Stimulated activated CD8-positive, alpha-beta memory T cell treated with anti-CD3 and anti-CD28 coated beads, Interleukin-7, amount 100 ng/mL, for 4 hours (primary cell): ENCODE data around the gene BCAS3.

Experiments used
- DNase-seq, 2 donors: peaks; one replicate each; pipeline ENCODE4 v3.0.0-alpha.2; 2020; ENCODE audit warnings: low read depth in 2 of 2

The BCAS3 gene

DNA sequence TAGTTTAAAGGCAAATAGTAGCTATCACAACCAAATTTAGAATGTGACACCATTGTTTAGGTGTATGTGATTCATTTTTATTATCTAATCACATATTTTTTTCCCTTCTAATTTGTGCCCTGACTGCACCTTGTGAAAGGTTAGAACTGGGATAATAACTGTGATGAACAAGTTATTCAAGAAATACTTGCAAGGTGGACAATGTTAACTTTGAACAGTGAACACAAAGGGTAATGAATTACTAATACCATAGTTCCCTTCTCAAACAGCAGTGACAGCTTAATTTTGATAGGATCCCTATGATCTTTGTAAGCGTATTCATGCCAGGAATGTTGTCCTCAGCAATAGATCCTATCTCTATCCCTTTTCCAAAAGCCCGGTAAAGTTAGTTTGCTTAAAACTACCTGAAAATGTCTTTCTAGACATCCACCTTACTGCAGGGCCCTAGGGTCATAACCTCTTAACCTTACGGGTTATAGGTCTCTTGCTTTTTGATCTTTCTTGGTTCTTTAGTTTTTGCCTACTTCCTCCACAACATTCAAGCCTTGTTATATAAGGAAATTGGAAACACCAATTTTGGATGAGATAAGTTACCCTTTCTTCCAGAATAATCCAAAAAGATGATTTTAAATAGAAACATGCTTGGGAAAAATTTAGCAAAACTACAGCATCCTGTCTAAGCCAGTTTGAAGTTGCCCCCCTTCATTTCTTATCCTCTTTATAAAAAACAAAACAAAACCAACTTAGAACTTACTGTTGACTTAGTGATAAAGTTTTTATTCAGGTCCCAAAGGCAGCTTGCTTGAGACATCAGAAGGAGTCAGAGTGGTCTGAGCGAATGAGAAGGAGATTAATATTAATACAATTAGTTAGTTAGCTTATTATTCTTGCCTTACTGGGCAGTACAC, 522.0 kb downstream of the BCAS3 start:
- DNase-seq = no peak

DNA sequence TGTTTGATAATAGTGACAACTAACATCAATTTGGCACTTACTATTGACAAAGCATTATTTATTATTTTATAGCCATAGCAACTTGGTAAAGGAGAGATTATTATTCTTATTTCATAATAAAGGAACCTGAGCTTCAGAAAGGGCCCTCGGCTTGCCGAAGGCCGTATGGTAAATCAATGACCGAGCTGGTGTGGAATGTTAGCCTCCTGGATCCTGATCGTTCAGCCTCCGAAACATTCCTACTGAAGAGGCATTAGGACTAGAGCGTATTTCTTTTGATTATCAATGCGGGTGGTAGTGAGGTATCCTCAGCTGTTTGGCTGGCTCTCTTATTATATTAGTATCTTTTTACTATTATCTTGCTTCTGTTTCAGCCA, 522.7 kb downstream of the BCAS3 start:
- no peak for DNase-seq

DNA sequence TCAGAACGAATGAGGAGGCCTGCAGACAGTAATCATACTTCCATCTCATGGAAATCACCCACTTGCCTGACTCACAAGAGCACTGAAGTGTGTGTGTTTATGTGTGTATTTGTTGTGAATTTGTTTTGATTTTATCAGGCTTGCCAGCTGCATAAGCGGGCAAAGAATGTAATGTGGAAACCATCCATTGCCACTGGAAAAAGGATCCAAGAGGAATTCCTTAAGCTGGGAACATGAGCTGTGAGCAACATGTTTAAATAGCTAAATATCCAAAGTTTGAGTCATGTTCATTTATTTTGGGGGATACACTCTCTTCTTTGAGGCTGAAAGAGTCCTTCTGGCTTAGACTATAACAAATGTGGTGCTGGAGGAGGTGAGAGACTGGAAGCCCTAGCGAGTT, 523.6 kb downstream of the BCAS3 start:
- DNase-seq = no peak

DNA sequence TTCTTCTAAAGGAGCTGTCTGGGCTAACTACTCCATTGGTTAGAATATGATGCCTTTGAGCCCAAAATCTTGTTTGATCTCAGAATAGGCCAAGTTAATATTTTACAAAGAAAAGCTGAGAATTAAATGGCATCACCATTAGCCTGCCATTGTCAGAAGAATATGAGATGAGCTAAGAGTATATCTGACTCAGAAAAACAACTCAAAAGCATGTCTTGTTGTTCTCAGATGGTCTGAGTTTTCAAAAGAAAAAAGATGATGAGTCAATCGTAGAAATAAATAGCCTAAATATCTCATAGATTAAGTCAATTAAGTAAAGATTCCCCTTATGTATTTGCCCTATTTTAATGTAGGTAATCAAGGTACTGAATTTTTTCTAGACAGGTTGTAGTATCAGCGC, 524.9 kb downstream of the BCAS3 start:
- DNase-seq = no peak

DNA sequence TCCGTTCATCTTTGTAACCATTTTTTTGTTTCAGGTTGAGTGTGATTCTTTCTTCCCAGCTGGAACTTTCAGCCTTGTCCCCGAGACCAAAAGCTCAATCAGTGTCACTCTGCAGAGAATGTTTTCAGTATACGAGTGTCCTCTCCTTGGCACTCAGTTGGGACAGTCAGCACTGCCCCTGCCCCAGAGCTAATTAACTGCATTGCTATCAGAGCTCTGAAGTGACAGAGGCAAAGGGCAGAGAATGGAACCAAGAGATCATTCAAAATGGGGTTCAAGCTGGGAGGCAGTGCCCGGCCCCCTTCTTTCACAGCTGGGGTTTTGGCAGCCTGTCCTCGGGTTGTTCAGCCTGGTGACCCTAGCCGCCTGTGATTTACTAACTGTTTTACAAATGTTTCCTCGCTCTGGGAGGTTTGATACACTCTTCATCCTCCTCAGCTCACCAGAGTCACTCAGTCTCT, 526.0 kb downstream of the BCAS3 start:
- DNase-seq = no peak

DNA sequence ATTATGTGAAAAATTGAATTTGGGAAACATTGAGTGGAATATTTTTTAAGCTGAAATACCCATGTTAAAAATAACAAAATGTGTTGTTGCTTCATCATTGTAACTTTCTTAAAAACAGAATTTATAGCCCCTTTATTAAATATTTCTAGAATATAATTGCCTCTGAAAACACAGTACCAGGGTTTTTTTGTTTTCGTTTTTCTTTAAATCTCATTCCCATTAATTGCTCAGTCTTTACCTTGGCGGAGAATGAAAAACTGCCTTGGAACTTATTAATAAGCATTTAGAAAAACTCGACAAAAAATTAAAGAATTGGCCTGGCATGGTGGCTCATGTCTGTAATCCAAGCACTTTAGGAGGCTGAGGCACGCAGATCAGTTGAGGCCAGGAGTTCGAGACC, 526.8 kb downstream of the BCAS3 start:
- no peak for DNase-seq

DNA sequence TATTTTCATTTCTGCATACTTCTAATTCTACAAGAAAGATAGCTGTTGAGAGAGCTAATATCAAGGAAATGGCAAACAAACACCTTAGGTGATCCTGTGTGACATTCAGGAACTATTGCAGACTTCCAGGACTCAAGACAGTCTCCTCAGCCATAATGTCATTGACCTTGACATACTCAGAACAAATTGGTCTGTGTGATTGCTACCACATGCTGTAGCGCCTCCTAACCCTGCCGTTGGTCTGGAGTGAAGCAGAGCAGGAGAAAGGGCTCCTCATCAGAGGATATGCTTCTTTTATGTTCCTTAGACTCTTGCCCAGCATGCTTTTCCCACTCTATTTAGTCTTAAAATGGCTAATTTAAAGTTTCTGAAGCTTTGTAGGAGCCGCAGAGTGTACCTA, 527.8 kb downstream of the BCAS3 start:
- DNase-seq = no peak

DNA sequence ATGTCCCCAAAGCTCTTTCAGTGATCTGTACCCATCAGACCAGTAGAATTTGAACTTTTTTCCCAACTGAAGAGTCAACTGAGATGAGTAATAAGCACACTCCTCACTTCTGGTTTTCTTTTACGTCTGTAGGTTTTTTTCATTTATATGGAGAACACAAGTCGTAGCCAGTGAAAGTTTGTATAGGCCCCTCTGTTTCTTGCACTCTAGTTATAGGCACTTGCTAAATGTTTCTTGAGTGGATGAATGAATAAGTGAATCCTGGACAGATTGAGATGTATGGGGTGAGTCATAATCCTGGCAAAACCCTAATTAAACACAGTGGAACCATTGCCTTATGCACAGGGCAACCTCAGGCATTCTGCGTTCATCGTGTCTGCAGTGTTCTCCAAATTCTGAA, 528.3 kb downstream of the BCAS3 start:
- DNase-seq = no peak

DNA sequence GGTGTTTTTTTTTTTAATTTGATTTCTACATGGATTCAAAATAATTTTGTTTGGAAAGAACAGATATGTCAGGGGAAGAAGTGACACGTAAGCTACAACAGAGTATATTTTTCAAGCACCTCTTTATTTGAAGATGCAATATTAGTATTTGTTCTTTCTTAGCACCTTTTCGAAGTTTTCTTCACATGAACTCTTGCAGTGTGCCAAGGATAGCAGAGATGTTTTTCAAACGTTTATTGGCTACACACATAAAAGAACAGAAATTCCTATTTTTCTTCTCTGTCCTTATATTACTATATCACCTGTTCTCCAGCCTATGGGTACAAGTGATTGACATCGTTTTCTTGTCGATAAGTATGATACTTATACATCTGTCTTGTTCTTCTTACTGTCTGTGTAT, 529.3 kb downstream of the BCAS3 start:
- no peak for DNase-seq

DNA sequence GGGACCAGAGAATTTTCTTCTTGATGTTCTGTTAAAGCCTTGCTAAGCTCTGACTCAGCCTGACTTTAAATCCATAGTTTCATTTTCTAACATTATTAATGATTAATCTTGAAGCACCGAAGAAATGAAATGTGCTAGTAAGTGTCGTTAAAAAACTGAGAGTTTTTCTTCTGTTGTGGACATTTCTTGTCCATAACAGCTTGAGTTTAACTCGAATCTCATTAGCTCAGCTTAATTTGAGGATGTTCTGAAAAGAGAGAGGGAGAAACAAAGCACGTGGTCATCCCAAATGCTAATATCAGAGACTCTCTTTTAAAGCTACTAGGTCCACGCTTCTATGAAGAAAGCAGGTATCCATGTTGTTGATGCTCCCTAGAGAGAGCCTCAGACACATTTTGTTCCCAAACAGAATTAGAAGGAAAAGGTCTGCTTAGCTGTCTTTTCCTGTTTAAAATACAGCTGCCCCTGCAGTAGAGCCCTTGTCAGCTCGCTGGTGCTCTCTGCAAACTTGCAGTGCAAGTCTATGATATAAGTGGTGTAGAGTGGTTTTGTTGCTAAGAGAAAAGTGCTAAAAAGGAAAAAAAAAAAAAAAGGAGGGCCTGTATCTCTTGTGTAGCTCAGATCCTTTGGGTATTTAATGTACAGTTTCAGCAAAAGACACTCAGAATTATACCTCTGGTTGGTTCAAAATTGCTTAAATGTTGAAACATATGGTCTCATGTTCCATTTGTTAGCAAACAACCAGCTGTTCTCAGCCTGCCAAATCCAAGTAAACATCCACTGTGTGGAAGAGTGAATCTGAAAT, 530.9 kb downstream of the BCAS3 start:
- no peak for DNase-seq

DNA sequence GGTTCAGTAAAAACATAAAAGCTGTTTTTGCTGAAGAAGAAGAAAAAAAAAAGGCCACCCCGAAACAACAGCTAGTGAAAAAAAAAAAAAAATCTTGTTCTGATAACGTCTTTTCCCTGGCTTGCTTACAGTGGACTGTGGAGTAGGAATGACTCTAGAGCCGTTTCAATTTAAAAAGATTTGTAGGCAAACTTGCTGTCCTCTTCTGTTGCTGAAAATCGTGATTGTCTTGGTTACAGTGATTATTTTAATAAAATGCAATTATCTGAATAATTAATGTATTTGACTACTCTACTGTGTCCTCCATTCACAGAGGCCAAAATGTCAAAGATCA, 531.4 kb downstream of the BCAS3 start:
- no peak for DNase-seq

DNA sequence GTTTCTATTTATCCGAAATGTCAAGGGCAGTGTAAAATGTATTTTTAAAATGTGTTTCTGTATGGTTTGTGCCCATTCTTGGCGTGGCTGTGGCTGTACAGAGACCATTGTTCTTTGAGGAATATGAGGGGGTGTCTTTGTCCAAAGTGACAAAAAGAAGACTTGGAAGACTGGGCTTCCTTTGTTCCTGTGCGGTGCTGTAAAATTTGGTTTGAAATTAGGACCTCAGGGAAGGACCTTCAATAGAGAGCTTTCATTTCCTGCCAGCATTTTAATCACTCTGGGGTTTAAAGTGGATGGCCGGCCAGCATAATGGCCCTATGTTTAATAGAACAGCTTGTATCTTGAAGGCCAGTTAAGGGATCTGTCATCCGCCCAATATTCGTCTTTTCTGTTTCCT, 531.9 kb downstream of the BCAS3 start:
- no peak for DNase-seq

DNA sequence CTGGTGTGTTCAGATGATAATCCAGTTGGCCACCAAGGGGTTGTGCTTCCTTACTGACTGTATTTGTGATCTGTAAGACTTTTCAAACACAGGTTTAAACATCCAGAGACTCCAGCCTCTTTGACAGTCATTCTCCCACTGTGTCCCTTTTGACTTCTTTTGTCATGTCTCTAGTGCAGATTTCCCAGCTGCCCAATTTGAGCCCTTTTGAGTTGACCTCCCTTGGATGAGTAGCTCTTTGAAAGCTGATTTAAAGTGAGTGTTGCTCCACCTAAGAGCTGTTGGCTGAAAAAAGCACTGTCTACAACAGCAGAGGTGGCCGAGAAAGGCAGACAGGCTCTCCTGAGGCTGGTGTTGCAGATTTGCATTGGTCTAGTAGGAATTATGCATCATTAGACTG, 533.6 kb downstream of the BCAS3 start:
- DNase-seq = no peak

DNA sequence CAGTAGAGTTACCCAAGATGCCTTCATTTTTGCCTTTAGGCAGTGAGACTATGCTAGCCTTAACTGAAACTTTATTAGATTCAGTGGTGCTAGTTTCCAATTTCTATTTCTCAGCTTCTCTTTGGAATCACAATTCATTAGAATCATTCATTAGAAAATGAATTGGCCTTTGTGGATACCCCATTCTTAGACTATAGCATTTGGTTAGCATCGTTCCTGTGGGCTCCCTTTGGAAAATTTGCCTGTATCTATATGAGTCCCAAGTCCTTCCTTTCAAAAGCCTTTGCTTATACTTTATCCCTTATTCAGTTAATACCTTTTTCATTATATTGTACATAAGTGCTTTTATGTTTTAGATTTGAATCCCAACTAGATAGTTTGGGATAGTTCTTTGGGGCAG, 535.0 kb downstream of the BCAS3 start:
- DNase-seq = no peak

DNA sequence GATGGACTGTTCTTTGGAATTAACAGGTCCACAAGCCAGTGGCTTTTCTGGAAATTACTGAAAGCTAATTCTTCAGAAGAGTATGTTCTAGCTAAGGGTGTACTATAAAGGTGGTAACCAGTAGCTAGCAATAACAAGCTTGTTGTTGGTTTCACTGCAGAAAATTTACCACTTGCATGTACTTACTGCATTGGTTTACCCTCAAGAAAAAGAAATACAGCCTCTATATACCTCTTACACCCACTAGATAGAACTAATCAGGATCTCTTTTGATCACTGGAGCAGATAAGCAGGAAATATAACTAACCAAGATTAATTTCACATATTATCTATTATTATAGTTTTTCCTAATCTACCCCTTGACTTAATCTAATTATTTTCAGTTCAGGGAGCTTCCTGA, 537.1 kb downstream of the BCAS3 start:
- no peak for DNase-seq

DNA sequence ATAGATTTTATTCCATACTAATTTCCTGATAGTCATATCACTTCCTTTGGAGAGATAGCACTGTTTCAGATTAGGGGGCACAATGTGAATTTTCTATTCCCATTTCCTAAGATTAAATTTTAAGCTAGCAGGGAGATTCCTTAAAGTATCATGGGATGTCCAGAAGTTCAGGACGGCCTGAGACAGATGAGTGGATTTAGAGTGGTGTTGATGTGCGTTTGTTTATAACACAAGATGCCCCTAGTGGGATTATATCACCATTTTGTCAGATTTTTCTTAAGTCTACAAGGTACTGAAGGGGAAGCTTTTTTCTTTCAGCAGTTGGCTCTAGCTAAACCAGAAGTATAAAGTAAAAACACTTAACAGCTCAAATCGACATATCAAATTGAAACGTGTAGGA, 538.4 kb downstream of the BCAS3 start:
- no peak for DNase-seq

DNA sequence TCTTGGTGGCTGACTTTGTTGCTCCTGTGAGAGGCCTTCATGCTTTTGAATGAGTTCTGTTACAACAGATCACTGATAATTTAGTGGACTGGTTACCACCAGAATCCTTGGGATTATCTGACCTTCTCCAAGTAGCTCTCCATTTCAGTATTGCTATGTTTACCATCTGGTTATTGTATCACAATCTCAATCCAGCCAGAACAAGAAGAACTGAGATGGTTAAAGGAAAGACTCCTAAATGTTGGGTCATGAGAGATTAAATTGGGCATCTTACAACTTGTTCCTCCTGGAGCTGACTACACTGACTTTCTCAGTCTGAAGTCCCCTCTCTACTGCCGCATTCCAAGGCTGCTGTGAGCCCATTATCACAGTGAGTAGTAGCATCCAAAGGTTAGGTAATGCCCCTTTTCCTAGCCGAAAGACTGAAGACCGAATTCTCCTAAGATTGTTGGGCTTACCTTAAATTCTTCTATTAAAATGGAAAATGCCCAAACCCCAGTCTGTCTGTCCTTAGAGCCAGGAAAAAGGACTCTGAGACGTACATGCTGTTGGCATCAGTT, 540.3 kb downstream of the BCAS3 start:
- DNase-seq = no peak

DNA sequence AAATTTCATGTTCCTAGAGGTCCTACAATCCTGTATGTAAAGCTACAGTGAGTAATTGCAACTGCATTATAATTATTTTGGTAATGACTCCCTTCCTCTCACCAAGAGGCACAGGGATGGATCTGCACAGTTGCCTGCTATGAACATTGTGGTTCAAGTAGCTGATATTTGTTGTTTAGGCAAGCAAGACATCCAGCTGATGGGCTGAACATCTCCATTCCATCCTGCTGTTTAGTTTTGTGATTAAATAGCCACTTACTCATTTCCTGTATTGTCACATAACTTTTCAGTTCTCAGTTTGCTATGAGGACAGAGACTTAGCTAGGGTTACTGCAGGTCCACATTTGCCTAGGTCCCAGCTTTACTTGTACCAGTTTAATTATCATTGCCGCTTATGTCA, 540.8 kb downstream of the BCAS3 start:
- no peak for DNase-seq

DNA sequence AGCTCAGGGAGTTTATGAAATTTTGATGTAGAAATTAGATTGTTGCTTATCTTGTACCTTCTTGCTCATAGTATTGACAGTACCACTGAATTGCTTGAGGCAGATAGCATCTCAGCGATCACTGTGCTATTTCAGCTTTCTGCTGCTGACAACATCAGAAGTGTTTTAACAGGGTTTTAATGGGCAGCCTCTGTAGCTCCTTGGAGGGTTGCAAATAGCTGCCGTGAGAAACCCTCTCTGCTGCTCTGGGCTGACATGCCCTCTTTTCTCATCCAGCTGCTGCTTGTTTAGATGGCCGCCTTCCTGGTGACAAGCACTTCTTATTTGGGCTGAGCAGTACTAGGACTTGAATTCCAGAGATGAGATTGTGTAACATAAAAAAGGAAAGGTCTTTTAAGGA, 541.8 kb downstream of the BCAS3 start:
- no peak for DNase-seq

DNA sequence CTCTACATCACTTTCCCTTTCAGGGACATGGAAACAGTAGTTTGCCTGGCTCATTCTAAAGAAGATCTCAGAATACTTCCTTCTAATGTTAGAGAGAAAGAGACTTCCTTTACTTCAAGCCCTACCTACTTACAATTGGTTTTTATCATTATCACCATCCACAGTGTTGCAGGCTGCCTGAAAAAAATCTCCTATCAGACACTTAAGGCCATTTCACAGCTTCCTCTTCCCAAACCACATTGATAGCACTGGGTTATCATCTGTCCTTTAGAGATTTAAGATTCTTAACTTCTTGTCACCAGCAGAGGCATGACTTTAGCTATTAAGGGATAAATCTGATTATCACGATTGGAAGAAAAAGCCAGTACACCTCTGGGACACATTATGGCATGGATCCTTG, 543.5 kb downstream of the BCAS3 start:
- DNase-seq = no peak

DNA sequence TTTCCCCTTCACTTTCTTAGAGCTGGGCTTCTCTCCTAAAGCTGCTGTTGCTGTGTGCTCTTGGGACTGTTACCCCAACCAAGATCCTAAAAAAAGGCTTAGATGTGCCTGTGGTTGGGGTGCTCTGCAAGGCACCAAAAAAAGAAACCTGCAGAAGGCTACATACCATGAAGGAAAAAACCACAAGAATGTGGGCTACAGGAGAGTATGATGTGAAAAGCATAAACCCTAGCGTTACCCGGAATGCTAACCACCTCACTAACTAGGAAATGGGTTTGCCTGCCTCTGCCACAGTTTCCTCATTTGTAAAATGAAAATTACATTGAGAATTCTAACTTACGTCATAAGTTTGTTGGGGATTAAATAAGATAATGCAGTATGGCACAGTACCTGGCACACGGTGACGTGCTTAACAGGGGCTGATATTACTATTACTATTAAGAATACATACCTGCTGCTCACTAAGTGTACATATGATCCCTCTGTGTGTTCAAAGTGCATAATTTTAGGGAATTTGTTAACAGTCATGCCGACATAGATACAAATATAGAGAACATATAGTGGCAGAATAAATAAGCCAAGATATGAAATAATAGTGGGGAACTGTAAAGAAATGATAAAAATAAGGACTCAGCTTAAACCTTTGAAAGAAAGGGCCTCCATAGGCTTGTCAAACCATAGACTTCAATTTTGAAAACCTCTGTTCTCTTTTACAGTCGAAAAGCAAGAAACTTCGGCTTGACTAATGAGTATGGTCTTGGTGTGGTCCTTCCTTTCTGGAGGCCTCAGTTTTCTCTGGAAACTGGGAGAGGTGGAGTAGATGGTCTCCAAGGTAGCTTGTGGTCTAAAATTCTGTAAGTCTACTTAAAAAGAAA, 544.2 kb downstream of the BCAS3 start:
- no peak for DNase-seq

DNA sequence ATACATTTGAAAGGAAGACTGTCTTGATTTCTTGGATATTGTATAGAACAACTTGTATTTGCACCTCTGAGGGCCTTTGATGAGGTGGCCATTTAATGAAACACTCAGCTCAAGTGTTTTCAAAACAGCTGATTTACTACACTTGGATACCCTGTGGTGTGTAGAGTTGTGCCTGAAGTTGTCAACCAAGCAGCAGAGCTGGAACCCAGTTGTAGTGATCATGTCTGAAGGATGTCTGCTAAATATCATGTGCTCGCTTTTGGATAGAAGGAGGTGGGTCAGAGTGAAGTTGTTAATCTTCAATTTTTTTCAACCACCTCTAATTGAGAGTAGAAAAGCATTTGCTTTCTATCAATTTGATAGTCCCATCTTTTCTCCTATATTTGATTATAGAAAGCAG, 546.1 kb downstream of the BCAS3 start:
- DNase-seq = no peak
